Karpas-422 (cell line): ENCODE results near the gene EPS8L1. TPM values are rescaled to one million over a fixed set of nuclear protein-coding genes. Genes with fewer than 3 reads are reported as not detected.

Source experiments
- DNase-seq: peaks from one replicate; pipeline ENCODE4 v3.0.0-alpha.2; 2015
- H2AFZ ChIP-seq: fragments of 200-600 bp; sonication (generic); 2 replicates; pipeline ENCODE4 v1.6.1; 2014; ENCODE audit warnings: antibody characterized with exemption, low read length, mixed read lengths
- H3K27ac ChIP-seq: fragments of 200-600 bp; sonication (generic); 2 replicates; pipeline ENCODE4 v1.5.1; 2014; ENCODE audit warnings: mild to moderate bottlenecking, low read length, moderate library complexity
- H3K27me3 ChIP-seq: fragments of 200-600 bp; sonication (generic); 2 replicates; pipeline ENCODE4 v1.6.1; 2014; ENCODE audit warnings: low read length, mixed read lengths
- H3K36me3 ChIP-seq: fragments of 200-600 bp; sonication (generic); 2 replicates; pipeline ENCODE4 v1.6.1; 2014; ENCODE audit warnings: low read length, mixed read lengths; ENCODE audit not compliant: insufficient read depth
- H3K4me1 ChIP-seq: fragments of 200-600 bp; sonication (generic); 2 replicates; pipeline ENCODE4 v1.6.1; 2014; ENCODE audit warnings: mild to moderate bottlenecking, low read length, mixed read lengths
- H3K4me2 ChIP-seq: fragments of 200-600 bp; sonication (generic); 2 replicates; pipeline ENCODE4 v1.6.1; 2014; ENCODE audit warnings: low read length, low read depth, mild to moderate bottlenecking; ENCODE audit not compliant: poor library complexity, severe bottlenecking
- H3K4me3 ChIP-seq: fragments of 200-600 bp; sonication (generic); 2 replicates; pipeline ENCODE4 v1.5.1; 2014; ENCODE audit warnings: mild to moderate bottlenecking, antibody characterized with exemption, low read length, mixed read lengths
- H3K79me2 ChIP-seq: fragments of 200-600 bp; sonication (generic); 2 replicates; pipeline ENCODE4 v1.6.1; 2014; ENCODE audit warnings: mild to moderate bottlenecking, low read length, mixed read lengths
- H3K9ac ChIP-seq: fragments of 200-600 bp; sonication (generic); 2 replicates; pipeline ENCODE4 v1.6.0; 2014; ENCODE audit warnings: low read length
- H3K9me2 ChIP-seq: fragments of 200-600 bp; sonication (generic), shearing (Covaris generic); replicated peaks from 2 replicates; pipeline ENCODE4 v1.6.0; 2014; ENCODE audit warnings: mild to moderate bottlenecking, low read length, moderate library complexity; ENCODE audit not compliant: insufficient read depth
- H3K9me3 ChIP-seq: fragments of 300-700, 200-600 bp; sonication (generic); 2 replicates; pipeline ENCODE4 v1.6.1; 2014; ENCODE audit warnings: low read length, mixed read lengths
- H4K20me1 ChIP-seq: fragments of 200-600 bp; sonication (generic); 2 replicates; pipeline ENCODE4 v1.6.1; 2014; ENCODE audit warnings: mild to moderate bottlenecking, antibody characterized with exemption, low read length, low read depth; ENCODE audit not compliant: insufficient read depth
- total RNA-seq: library from RNA; depleted of rRNA; stranded (reverse); fragments of >200 nt; shearing (Covaris generic); gene quantifications from 2 replicates; pipeline ENCODE4 v1.2.3, GENCODE V29; 2014; ENCODE audit warnings: low replicate concordance

Gene EPS8L1
- total RNA-seq, 1 experiment from 2014 or later = not detected

- Histone ChIP-seq H4K20me1 (no peaks in the 10 kb centered on the region), H3K27ac (no peak overlapping the region), H3K36me3 (peaks cover 21% of the 10 kb centered on the region; the same call in 1 of the 2 replicates), H3K9me2 (no peaks in the 10 kb centered on the region), H3K27me3 (no peaks in the 10 kb centered on the region), H2AFZ (no peak overlapping the region), H3K4me1 (no peaks in the 10 kb centered on the region), H3K9me3 (no peaks in the 10 kb centered on the region), H3K79me2 (peaks cover 3% of the 10 kb centered on the region; the same call in 1 of the 2 replicates), H3K4me2 (no peak overlapping the region), H3K4me3 (no peak overlapping the region), H3K9ac (no peak overlapping the region)
- no peak for DNase-seq
Observed at GRCh38 chr19:55044286-55044685, 31.4 kb upstream of the EPS8L1 start.

- Histone ChIP-seq H3K4me1 (no peaks in the 10 kb centered on the region), H2AFZ (no peak overlapping the region), H3K4me3 (no peak overlapping the region), H3K9me3 (no peaks in the 10 kb centered on the region), H3K9ac (no peak overlapping the region), H4K20me1 (no peaks in the 10 kb centered on the region), H3K27me3 (no peaks in the 10 kb centered on the region), H3K36me3 (peaks cover 21% of the 10 kb centered on the region; the same call in 1 of the 2 replicates), H3K4me2 (no peak overlapping the region), H3K9me2 (no peaks in the 10 kb centered on the region), H3K79me2 (peaks cover 3% of the 10 kb centered on the region; the same call in 1 of the 2 replicates), H3K27ac (no peak overlapping the region)
- DNase-seq = no peak
Observed at GRCh38 chr19:55044771-55045716, 30.6 kb upstream of the EPS8L1 start.

- H3K36me3 ChIP-seq = peaks cover 25% of the 10 kb centered on the region; the same call in 1 of the 2 replicates
- no peaks in the 10 kb centered on the region for H4K20me1 ChIP-seq
- no peaks in the 10 kb centered on the region for H3K9me3 ChIP-seq
Observed at GRCh38 chr19:55046975-55047622, 28.6 kb upstream of the EPS8L1 start.

GRCh38 chr19:55047951-55048350 lies 27.7 kb upstream of the EPS8L1 start:
- Histone ChIP-seq H3K4me2 (no peak overlapping the region), H3K79me2 (peaks cover 3% of the 10 kb centered on the region; the same call in 1 of the 2 replicates), H3K4me1 (no peaks in the 10 kb centered on the region), H3K9me2 (no peaks in the 10 kb centered on the region), H3K9ac (no peak overlapping the region), H3K36me3 (peaks cover 27% of the 10 kb centered on the region; the same call in 1 of the 2 replicates), H2AFZ (no peak overlapping the region), H3K4me3 (no peak overlapping the region), H3K9me3 (no peaks in the 10 kb centered on the region), H3K27ac (no peak overlapping the region), H3K27me3 (no peaks in the 10 kb centered on the region), H4K20me1 (no peaks in the 10 kb centered on the region)
- DNase-seq = no peak

More at GRCh38 chr19:55046975-55047622, 28.6 kb upstream of the EPS8L1 start:
- H3K79me2 ChIP-seq = peaks cover 3% of the 10 kb centered on the region; the same call in 1 of the 2 replicates
- H3K4me1 ChIP-seq = no peaks in the 10 kb centered on the region
- H3K4me3 ChIP-seq = no peak overlapping the region
- DNase-seq = no peak
- H3K27ac ChIP-seq = no peak overlapping the region
- H3K9me2 ChIP-seq = no peaks in the 10 kb centered on the region
- H2AFZ ChIP-seq = no peak overlapping the region
- no peak overlapping the region for H3K4me2 ChIP-seq
- H3K27me3 ChIP-seq = no peaks in the 10 kb centered on the region
- H3K9ac ChIP-seq = no peak overlapping the region

- no peaks in the 10 kb centered on the region for H3K4me1 ChIP-seq
- H3K27me3 ChIP-seq = no peaks in the 10 kb centered on the region
- H3K9me2 ChIP-seq = no peaks in the 10 kb centered on the region
- H3K79me2 ChIP-seq = peaks cover 3% of the 10 kb centered on the region; the same call in 1 of the 2 replicates
- H2AFZ ChIP-seq = no peak overlapping the region
- no peak for DNase-seq
- no peak overlapping the region for H3K4me2 ChIP-seq
- H3K9ac ChIP-seq = no peak overlapping the region
- no peaks in the 10 kb centered on the region for H4K20me1 ChIP-seq
- no peak overlapping the region for H3K27ac ChIP-seq
- no peaks in the 10 kb centered on the region for H3K9me3 ChIP-seq
- no peak overlapping the region for H3K4me3 ChIP-seq
- peaks cover 29% of the 10 kb centered on the region; the same call in 1 of the 2 replicates for H3K36me3 ChIP-seq
Observed at GRCh38 chr19:55048446-55048845, 27.2 kb upstream of the EPS8L1 start.

GRCh38 chr19:55050749-55051532 lies 24.7 kb upstream of the EPS8L1 start:
- H3K27ac ChIP-seq = no peak overlapping the region
- H4K20me1 ChIP-seq = no peaks in the 10 kb centered on the region
- no peaks in the 10 kb centered on the region for H3K9me2 ChIP-seq
- no peaks in the 10 kb centered on the region for H3K9me3 ChIP-seq
- no peaks in the 10 kb centered on the region for H3K27me3 ChIP-seq
- H3K4me3 ChIP-seq = no peak overlapping the region
- H3K36me3 ChIP-seq = peaks cover 36% of the 10 kb centered on the region
- H3K4me1 ChIP-seq = no peaks in the 10 kb centered on the region
- no peaks in the 10 kb centered on the region for H3K79me2 ChIP-seq
- H3K4me2 ChIP-seq = no peak overlapping the region
- DNase-seq = no peak
- no peak overlapping the region for H3K9ac ChIP-seq
- H2AFZ ChIP-seq = no peak overlapping the region

GRCh38 chr19:55053735-55054134 lies 21.9 kb upstream of the EPS8L1 start:
- no peaks in the 10 kb centered on the region for H3K9me3 ChIP-seq
- no peak overlapping the region for H3K9ac ChIP-seq
- no peak overlapping the region for H3K4me3 ChIP-seq
- no peak overlapping the region for H3K27ac ChIP-seq
- no peaks in the 10 kb centered on the region for H3K27me3 ChIP-seq
- H3K4me2 ChIP-seq = no peak overlapping the region
- H3K9me2 ChIP-seq = no peaks in the 10 kb centered on the region
- no peak overlapping the region for H2AFZ ChIP-seq
- H4K20me1 ChIP-seq = 0 out of 2 replicates have a peak, but pooled peaks cover 3% of the 10 kb centered on the region
- no peaks in the 10 kb centered on the region for H3K4me1 ChIP-seq
- no peak for DNase-seq
- H3K79me2 ChIP-seq = peaks cover 4% of the 10 kb centered on the region; the same call in 1 of the 2 replicates
- peaks cover 37% of the 10 kb centered on the region for H3K36me3 ChIP-seq
